GM19328 (cell line): ENCODE results near the gene HELZ.
"Not testable (repeated sequence)": the region's sequence is repeated elsewhere in the genome, so short reads cannot be mapped to it uniquely, and the experiment has no call there.

ENCODE experiments used
- ATAC-seq: cut with Tn5 transposase; IDR thresholded peaks from one replicate; pipeline ENCODE4 v1.9.1; 2021; ENCODE audit warnings: mild to moderate bottlenecking, moderate library complexity; ENCODE audit not compliant: unreplicated experiment

Gene HELZ, protein sequence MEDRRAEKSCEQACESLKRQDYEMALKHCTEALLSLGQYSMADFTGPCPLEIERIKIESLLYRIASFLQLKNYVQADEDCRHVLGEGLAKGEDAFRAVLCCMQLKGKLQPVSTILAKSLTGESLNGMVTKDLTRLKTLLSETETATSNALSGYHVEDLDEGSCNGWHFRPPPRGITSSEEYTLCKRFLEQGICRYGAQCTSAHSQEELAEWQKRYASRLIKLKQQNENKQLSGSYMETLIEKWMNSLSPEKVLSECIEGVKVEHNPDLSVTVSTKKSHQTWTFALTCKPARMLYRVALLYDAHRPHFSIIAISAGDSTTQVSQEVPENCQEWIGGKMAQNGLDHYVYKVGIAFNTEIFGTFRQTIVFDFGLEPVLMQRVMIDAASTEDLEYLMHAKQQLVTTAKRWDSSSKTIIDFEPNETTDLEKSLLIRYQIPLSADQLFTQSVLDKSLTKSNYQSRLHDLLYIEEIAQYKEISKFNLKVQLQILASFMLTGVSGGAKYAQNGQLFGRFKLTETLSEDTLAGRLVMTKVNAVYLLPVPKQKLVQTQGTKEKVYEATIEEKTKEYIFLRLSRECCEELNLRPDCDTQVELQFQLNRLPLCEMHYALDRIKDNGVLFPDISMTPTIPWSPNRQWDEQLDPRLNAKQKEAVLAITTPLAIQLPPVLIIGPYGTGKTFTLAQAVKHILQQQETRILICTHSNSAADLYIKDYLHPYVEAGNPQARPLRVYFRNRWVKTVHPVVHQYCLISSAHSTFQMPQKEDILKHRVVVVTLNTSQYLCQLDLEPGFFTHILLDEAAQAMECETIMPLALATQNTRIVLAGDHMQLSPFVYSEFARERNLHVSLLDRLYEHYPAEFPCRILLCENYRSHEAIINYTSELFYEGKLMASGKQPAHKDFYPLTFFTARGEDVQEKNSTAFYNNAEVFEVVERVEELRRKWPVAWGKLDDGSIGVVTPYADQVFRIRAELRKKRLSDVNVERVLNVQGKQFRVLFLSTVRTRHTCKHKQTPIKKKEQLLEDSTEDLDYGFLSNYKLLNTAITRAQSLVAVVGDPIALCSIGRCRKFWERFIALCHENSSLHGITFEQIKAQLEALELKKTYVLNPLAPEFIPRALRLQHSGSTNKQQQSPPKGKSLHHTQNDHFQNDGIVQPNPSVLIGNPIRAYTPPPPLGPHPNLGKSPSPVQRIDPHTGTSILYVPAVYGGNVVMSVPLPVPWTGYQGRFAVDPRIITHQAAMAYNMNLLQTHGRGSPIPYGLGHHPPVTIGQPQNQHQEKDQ (N-terminal part only)

DNA sequence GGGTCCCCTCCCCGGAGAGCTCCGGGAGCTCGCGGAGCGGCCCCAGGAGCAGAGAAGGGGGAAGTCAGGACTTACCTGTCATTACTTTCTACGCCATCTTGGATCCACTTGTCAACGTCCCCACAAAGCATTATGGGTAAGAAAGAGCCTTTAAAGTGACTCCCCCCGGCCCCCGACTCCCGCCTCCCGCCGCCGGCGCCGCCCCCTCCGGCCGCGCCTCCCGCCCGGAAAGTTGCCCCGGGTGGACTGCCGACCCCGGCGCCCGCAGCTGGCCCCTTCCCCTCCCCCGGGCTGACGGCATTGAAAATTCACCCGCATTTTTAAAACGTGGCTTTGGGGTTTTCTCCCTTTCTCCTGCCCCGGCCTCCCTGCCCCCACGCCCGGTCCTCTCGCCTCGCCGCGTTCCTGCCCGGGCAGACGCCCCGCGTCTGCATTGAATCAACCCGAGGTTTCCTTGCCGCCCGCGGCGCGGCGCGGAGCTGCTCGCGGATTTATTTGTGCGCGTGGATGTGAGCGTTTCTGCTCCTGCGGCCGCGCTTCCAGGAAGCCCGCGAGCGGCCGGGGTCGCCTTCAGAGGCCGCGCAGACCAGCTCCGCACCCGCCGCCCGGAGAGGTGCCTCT is at the start of gene HELZ:
Gene HELZ (minus strand): TSS at position 124 of the 621 bp plus-strand sequence. CDS start 26,392 bp downstream, outside the sequence.
- ATAC-seq: no peak

DNA sequence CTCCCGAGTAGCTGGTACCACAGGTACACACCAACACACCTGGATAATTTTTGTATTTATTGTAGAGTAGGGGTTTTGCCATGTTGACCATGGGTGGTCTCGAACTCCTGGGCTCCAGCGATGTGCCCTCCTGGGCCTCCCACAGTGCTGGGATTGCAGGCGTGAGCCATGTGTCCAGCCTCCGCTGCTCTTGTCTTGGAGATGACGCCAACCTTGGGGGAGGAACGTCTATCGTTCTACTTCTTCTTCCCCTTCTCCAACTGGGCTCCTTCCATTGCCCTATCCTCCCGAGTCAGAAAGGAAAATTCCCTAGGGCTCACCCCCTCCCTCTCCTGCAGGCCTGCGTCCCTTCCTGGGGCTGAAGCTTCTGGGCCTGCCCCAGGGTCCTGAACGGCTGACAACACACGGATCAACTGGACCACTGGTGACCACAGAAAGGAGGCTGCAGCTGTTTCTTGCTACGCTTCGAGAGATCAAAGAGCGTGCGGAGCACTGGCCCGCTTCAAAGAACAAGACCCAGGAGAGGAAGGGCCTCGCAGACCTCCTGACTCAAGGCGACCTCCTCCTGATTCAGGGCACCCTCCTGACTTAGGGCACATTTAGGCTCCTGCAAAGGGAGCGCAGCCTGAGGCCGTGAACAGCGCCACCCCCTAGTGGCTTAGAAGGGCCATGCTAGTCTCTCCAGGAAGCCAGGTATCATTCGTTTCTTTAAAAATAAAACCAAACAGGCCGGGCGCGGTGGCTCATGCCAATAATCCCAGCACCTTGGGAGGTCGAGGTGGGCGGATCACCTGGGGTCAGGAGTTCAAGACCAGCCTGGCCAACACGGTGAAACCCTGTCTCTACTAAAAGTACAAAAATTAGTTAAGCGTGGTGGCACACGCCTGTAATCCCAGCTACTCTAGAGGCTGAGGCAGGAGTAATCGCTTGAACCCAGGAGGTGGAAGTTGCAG is 48.5 kb upstream of the HELZ start:
- ATAC-seq: peak; percentile 84

DNA sequence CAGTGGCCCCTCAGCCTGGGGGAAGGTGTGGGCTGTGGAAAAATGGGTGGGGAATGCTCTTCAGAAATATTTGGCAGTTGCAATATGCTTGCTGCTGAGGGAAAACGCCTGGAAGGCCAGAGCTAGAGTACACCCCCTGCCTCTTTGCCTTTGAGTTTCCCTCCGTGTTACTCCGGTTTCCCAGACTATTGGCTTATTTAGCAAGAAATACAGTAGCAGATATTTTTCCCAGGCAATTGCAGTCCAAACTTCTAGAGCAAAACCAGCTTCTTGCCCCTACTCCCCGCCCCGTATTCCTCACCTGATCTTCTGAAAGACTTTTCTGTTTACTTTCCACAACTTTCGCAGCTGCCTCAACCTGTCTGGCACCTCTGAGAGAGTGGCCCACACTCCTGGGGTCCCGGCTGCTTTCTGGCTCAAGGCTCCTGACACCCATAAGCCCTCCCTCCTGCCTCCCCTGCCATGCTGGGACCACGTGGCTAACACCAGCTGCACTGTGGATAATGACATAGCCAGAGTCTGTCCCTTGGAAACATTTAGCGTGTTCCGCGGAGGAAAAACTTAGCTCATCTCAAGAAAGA is 45.8 kb upstream of the HELZ start:
- ATAC-seq: no peak

DNA sequence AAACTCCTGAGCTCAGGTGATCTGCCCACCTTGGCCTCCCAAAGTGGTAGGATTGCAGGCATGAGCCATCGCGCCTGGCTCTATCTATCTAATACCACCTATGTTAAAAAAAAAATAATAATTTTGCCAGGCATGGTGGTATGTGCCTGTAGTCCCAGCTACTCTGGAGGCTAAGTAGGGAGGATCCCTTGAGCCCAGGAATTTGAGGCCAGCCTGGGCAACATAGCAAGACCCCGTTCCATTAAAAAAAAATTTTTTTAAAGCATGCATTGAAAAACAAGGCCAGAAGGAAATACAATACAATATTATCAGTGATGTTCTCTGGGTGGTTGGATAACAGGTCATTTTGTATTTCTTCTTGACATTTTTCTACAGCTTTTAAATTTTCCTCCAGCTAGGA is 45.2 kb upstream of the HELZ start:
- ATAC-seq: no peak

DNA sequence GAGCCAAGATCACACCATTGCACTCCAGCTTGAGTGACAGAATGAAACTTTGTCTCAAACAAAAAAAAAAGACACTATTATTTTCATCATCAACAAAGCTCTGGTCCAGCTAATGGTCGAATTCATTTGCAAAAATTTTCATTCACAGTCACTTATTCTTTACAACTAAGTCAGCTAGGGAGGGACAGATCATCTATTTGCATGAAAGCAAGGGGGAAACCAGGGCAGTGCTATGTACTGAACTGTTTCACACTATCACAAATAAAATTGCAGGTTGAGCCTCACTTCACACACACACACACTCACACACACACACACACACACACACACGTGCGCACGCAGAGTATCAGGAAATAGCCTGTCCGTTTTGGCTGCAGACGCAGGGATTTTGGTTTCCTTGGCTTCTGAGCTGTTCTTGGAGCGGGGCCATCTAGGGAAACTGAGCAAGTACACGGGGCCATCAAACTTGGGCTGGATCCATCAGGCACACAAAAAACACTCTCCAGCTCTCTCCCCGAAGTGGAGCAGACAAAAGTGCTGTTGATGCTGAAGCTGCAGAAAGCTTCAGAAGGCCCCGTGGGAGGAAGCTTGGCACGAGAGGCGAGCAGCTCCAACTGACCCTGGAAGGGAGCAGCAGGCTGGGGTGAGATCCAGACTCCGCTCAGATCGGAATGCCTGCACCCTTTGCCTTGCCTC is 44.3 kb upstream of the HELZ start:
- no peak for ATAC-seq

DNA sequence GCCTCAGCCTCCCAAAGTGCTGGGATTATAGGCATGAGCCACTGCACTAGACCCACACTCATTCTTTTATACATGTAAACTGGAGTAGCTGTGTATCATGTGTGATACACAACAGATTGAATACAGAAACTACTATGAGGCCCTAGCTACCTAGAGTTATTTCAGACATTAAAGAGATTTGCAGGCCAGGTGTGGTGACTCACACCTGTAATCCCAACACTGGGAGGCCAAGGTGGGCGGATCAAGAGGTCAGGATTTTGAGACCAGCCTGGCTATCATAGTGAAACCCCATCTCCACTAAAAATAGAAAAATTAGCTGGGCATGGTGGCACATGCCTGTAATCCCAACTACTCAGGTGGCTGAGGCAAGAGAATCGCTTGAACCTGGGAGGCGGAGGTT is 41.8 kb upstream of the HELZ start:
- ATAC-seq: not testable (repeated sequence)

DNA sequence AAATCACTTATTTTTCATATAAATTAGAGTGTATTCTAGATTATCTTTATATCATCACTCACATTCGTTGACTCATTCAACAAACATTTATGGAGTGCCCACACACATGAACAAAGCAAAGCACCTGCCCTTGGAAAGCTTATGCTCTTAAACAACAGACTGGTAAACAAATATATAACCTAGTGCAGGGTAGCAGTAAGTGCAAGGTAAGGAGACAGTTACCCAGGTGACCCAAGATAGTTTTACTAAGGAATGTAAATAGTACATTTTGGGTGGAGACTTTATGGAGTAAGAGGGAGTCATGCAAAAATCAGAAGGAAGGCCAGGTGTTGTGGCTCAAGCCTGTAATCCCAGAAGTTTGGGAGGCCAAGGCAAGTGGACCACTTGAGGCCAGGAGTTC is 40.4 kb upstream of the HELZ start:
- no peak for ATAC-seq

DNA sequence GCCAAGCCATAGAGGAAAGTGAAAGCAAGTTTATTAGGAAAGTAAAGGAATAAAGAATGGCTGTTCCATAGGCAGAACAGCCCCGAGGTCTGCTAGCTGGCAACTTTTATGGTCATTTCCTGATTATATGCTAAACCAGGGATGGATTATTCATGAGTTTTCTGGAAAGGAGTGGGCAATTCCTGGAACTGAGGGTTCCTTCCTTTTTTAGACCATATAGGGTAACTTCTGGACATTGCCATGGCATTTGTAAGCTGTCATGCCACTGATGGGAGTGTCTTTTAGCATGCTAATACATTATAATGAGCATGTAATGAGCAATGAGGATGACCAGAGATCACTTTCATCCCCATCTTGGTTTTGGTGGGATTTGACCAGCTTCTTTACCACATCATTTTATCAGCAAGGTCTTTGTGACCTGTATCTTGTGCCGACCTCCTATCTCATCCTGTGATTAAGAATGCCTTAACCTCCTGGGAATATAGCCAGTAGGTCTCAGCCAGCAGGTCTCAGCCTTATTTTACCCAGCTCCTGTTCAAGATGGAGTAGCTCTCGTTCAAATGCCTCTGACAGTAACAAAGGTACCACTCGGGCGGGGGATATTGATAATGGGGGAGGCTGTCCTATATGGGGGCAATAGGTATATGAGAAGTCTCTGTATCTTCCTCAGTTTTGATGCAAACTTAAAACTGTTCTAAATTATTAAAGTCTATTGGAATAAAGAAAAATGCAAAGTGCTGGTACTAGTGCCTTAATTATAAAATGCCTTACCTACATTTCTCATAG is 38.9 kb upstream of the HELZ start:
- no peak for ATAC-seq

DNA sequence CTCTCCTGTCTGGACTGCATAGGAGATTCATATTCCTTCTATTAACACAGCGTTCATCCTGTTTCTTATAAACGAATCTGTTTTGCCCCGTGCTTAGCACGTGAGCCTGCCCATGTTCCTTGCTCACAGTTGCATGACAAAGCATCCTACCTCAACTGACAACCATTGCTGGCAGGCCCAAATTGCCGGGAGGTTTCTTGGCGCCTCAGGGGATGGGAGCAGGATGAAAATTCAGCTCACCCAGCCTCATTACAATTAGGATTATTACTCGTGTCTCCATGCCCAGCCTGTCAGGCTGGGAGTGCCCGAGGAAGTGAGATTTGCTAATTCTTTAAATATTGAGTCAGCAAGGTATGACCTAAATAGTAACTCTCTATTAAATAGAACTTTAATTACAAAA is 36.7 kb upstream of the HELZ start:
- ATAC-seq: no peak

DNA sequence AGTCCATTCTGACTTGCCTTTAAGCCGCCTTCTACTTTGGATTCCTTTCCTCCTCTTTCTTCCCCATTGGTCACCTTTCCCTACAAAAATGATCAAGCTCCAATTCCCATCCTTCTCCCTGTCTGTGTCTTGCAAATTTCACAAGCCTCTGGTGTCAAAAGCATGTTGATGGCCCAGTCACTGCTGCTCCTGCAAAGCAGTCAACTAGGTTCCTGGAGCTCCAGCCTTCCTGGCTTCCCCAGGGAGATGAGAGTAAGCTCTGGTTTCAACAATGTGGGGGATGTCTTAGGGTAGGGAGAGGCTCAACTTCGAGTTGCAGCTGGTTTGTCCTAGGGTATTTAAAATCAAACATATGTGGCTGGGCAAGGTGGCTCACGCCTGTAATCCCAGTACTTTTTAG is 36.1 kb upstream of the HELZ start:
- ATAC-seq: no peak

DNA sequence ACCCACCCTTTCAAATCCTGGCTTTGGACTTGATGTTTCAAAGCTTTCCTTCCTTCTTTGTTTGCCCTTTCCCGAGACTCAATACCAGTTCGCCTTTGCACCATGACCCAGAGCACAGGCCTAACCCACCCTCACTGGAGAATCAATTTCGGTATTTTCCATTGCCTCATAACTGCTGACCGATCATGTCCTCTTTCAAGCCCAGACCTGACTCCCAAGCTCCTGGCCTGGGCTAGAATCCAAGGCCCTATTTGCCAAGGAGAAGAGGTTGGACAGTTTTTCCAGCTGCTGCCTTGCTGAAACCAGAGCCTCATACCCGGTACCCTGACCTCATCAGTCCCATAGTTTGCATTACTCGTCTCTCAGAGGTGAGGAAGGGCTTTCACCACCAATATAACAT is 35.3 kb upstream of the HELZ start:
- no peak for ATAC-seq

DNA sequence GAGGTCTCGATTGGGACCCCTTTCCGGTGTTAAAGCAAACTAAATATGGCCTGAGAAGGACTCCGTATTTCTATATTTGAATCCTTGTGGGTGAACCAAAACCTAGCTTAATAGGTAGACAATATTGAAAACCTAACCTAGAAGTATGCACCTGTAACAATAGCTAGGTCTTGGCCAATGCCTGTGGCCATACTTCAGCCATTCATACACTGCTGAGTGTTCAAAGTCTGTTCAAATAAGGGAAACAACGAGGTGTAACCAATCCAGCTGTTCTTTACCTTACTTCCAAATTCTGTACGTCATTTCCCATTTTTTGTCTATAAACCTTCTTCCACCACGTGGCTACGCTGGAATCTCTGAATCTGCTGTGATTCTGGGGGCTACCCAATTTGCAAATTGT is 34.1 kb upstream of the HELZ start:
- no peak for ATAC-seq

DNA sequence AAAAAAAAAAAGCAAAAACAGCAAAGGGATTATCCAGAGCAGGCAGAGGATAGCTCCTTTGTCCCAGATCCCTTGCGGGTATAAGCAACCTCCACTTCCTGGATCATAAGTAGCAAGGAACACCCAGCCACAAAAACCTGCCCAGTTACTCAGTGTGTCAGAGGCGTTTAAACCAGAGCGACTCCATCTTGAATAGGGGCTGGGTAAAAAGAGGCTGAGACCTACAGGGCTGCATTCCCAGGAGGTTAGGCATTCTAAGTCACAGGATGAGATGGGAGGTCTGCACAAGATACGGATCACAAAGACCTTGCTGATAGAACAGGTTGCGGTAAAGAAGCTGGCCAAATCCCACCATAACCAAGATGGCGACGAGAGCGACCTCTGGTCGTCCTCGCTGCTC is 33.4 kb upstream of the HELZ start:
- ATAC-seq: no peak

DNA sequence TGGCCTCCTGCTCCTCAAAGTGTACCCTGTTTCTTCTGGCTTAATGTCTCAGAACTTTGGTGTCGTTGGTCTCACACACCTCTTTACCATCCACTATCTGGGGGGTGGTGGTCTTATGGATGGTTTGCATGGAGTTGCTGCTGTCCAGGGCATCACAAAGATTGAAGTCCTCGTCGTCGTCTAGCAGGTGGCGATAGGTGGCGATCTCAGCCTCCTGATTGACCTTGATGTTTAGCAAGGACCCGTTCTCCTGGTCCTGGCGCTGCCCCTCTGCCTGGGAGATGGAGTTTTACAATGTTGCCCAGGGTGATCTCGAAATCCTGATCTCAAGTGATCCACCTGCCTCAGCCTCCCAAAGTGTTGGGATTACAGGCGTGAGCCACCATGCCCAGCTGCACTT is 31.1 kb upstream of the HELZ start:
- no peak for ATAC-seq

DNA sequence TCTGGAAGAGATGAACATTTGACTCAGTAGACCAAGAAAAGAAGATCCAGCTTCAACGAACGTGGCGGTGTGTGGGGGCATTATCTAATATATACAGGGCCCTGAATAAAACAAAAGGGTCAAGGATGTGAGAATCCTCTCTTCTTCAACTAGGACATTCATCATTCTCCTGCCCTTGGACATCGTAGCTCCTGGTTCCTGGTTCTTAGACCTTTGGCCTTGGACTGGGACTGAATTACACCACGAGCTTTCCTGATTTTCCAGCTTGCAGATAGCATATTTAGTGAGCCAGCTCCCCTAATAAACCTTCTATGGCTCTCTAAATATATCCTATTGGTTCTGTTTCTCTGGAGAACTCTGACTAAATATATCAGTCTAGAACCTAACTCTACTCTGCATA is 29.5 kb upstream of the HELZ start:
- no peak for ATAC-seq

DNA sequence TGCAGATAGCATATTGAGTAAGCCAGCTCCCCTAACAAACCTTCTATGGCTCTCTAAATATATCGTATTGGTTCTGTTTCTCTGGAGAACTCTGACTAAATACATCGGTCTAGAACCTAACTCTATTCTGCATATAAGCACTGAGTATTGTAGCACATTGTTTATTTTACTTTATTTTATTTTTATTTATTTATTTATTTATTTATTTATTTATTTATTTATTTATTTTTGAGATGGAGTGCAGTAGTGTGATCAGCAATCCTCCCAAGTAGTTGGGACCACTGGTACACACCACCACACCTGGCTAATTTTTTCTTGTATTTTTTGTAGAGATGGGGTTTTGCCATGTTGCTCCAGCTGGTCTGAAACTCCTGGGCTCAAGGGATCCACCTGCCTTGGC is 28.9 kb upstream of the HELZ start:
- no peak for ATAC-seq

DNA sequence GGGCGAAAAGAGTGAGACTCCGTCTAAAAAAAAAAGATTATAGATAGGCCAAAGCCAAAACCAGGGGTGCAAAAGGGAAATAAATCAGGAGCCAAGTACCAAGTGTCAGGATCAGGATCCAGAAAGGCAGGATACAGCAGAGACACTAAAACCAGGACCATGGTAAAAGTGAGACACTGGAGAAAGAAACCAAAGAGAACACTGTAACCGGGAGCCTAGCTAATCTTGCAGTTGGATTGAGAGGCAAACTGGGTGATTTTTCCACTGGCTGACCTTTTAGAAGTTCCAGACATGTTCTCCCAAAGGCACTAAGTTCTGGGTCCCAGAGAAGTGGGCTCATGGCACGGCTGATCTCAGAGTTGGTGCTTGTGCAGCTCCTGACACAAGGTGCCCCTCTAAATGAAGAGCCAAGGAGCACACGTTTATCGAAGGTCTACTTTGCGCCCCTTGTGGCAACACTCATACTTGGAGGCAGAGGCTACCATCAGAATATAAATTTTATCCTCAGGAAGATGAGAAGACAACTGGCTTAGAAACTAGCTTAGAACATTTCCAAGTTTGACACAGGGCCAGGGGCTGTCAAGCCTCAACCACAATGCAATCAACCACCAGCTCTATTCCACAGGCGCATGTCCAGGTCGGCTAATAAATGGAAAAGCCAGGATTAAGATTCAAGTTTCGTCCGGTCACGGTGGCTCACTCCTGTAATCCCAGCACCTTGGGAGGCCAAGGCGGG is 27.5 kb upstream of the HELZ start:
- no peak for ATAC-seq
